SK-MEL-5 (cell line): ENCODE results near the gene TUBB. TPM values are rescaled to one million over a fixed set of nuclear protein-coding genes. Genes with fewer than 3 reads are reported as not detected.
"Not testable (repeated sequence)": the region's sequence is repeated elsewhere in the genome, so short reads cannot be mapped to it uniquely, and the experiment has no call there.

Experiments
- DNase-seq: peaks from one replicate; pipeline ENCODE4 v3.0.0-alpha.2; 2016; ENCODE audit warnings: low read depth, low spot score
- in situ Hi-C: cut with HindIII; loops from 2 replicates; pipeline ENCODE4 v1.10.0; 2016; ENCODE audit warnings: low sequenced_read_pairs, high pct_unique_total_duplicates, low pct_unique_long_range_greater_than_20kb
- total RNA-seq: library from RNA; depleted of rRNA; stranded (reverse); fragments of >200 nt; shearing (Covaris generic); gene quantifications from 2 replicates; pipeline ENCODE4 v1.2.3, GENCODE V29; 2014

Gene TUBB
- total RNA-seq, 1 experiment from 2014 or later, result 457 TPM

DNA sequence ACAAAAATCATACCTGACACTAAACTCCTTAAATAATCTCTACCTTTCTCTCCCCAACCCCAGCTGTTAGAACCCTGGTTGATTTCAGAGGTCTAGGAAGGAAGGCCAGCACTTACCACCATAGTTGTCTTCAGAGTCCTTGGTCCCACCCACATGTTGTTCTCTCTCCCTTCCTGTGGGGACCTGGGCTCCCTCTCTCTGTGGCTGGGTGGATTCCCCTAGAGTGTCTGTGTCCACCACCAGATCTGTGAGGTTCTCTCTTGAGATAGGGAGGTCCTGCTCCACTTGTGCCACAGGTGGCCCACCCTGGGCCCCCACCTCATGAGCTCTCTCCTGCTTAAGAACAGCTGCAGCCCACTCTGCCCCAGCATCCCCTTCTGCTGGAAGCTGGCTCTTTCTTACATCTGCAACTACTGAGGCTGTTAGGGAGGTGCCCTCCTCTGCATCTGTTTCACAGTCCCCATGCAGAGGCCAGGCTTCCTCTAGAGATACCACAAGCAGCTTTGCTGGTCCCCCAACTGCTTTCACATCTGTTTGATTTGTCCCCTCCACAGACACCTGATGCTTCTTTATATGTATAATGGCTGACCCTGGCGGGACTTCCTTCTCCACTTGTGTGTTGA, 8.3 kb upstream of the TUBB start:
- DNase-seq, result no peak
- in situ Hi-C loops, result no loop called here

DNA sequence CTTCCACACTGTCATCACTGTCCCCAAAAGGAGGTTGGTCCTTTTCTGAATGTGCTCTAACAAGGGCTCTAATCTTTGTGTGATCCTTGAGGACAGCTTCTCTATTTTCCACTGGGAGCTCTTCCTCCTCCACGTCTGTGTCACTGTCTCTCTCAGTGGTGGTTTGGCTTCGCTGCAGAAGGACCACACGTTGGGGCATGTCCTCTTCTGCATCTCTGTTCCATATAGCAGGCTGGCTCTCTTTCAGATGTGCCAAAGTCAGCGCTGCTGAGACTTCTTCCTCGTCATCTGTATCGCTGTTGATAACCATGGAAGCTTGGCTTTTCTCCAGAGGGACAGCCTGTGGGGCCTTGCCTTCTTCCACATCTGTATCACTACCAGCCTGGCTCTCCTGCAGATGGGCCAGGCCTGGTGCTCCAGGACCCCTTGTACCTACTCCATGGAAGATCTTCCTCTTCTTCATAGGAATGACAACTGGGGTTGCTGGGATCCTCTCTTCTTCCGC, 7.7 kb upstream of the TUBB start:
- DNase-seq, result no peak
- in situ Hi-C loops, result no loop called here

DNA sequence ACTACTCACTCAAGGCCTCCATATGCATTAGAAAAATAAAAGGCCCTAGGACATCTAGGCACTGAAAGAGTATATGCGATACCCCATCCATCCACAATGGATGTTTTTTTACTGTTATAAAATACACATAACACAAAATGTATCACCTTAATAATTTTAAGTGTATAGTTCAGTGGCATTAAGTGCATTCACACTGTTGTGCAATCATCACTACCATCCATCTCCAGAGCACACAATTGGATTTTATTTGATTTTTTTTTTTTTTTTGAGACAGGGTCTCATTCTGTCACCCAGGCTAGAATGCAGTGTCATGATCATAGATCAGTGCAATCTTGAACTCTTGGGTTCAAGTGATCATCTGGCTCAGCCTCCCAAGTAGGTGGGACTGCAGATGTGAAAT, 5.9 kb upstream of the TUBB start:
- in situ Hi-C loops, result no loop called here

GRCh38 chr6:30716879-30717128, 3.3 kb upstream of the TUBB start:
- no peak for DNase-seq
- in situ Hi-C loops, result no loop called here

More for the DNA sequence above, 5.9 kb upstream of the TUBB start:
- no peak for DNase-seq

GRCh38 chr6:30717129-30717844, 2.9 kb upstream of the TUBB start, which contains the start of gene MDC1:
Gene MDC1, minus strand, starts transcription at chr6:30717281. Its CDS starts 2,106 bp downstream, at chr6:30715175.
- peak; percentile 99 for DNase-seq
- in situ Hi-C loops, result no loop called here

GRCh38 chr6:30717845-30718720, 2.1 kb upstream of the TUBB start:
- in situ Hi-C loops, DNase-seq: not testable (repeated sequence)

- in situ Hi-C loops, result no loop called here
- no peak for DNase-seq
Observed at GRCh38 chr6:30719356-30719755, 796 bp upstream of the TUBB start.

DNA sequence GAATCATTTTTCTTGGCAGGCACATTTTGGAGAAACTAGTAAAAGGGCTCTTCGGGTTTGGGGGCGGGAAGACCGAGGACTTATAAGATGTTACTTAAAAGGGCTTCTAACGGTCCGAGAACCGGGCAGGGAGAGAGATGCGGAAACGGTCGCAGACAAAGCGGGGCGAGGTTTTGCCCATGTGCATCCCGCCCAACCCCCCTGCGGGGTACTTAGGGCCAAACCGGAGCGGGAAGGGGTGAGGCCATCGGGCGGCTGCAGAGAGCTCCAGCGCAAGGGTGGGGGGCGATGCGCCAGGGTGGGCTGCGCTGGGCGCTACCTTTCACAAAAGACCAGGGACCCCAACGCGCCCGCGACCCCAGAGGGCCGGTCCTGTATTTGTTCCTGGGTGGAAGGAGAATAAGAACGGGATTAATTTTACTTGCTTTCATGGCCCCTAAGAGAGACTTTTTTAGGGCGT, 616 bp downstream of the TUBB start:
- in situ Hi-C loops, result no loop called here
- DNase-seq, result peak; percentile 56

DNA sequence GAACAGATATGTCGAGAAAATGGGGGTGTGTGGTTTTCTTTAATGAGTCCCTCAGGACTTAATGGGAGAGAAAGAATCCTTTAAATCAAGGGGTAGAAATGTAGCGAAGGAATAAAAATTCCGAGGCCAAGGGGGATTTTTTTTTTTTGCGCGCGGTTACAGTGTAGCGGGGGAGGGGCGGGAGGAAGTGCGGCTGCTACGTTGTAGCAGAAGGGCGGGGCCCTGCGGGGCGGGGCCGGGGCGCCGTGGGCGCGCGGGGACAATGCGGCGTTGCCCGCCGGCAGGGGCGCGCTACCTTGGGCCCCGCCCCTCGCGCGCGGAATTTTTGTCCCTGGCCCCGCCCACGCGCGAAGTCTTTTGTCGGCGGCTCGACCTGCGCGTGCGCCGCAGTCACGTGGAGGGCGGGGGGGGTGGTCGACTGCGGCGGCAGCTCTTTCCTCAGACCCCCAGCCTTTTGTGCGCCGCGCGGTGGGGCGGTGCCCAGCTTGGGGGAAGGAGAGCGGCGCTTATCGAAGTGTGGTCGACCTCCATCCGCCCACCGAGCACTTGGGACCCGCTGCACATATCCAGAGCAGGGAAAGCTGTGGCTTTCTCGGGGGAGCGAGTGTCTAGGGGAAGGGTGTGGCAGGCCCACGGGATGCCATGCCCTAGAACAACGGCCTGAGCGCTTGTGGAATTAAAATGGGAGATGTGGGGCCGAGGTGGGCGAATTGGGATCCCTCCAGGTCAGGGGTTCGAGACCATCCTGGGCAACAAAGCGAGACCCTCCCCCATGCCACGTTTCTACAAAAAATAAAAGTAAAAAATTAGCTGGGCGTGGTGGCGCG, 1.3 kb downstream of the TUBB start:
- DNase-seq, result peak; percentile 86
- in situ Hi-C loops, result no loop called here

GRCh38 chr6:30722025-30722279, 1.8 kb downstream of the TUBB start:
- in situ Hi-C loops, DNase-seq: not testable (repeated sequence)

- in situ Hi-C loops, result no loop called here
- peak; percentile 74 for DNase-seq
Observed at GRCh38 chr6:30722280-30723112, 2.3 kb downstream of the TUBB start.

GRCh38 chr6:30723159-30723842, 3.1 kb downstream of the TUBB start:
- DNase-seq, in situ Hi-C loops: not testable (repeated sequence)

DNA sequence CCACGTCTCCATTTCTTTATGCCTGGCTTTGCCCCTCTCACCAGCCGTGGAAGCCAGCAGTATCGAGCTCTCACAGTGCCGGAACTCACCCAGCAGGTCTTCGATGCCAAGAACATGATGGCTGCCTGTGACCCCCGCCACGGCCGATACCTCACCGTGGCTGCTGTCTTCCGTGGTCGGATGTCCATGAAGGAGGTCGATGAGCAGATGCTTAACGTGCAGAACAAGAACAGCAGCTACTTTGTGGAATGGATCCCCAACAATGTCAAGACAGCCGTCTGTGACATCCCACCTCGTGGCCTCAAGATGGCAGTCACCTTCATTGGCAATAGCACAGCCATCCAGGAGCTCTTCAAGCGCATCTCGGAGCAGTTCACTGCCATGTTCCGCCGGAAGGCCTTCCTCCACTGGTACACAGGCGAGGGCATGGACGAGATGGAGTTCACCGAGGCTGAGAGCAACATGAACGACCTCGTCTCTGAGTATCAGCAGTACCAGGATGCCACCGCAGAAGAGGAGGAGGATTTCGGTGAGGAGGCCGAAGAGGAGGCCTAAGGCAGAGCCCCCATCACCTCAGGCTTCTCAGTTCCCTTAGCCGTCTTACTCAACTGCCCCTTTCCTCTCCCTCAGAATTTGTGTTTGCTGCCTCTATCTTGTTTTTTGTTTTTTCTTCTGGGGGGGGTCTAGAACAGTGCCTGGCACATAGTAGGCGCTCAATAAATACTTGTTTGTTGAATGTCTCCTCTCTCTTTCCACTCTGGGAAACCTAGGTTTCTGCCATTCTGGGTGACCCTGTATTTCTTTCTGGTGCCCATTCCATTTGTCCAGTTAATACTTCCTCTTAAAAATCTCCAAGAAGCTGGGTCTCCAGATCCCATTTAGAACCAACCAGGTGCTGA, 3.9 kb downstream of the TUBB start:
- in situ Hi-C loops, DNase-seq: not testable (repeated sequence)

GRCh38 chr6:30724906-30725667, 4.9 kb downstream of the TUBB start:
- DNase-seq, result no peak
- in situ Hi-C loops, result no loop called here
